Type B pancreatic cell (in vitro differentiated cells): ENCODE results near the gene TBCC. TPM values are rescaled to one million over a fixed set of nuclear protein-coding genes. Genes with fewer than 3 reads are reported as not detected.

ENCODE experiments used
- DNase-seq: peaks from one replicate; pipeline ENCODE4 v3.0.0; 2021; ENCODE audit warnings: mixed read lengths; ENCODE audit not compliant: unreplicated experiment; ENCODE audit errors: extremely low spot score
- H3K27ac Mint-ChIP-seq: 2 replicates; pipeline ENCODE4 v1.8.0; 2021; ENCODE audit warnings: mild to moderate bottlenecking, mixed read lengths
- H3K27me3 Mint-ChIP-seq: 2 replicates; pipeline ENCODE4 v1.8.0; 2021; ENCODE audit warnings: mixed read lengths
- H3K36me3 Mint-ChIP-seq: 2 replicates; pipeline ENCODE4 v1.8.0; 2021; ENCODE audit warnings: mixed read lengths
- H3K4me1 Mint-ChIP-seq: one replicate; pipeline ENCODE4 v1.8.0; 2021; ENCODE audit warnings: mixed read lengths; ENCODE audit not compliant: unreplicated experiment
- H3K4me3 Mint-ChIP-seq: 2 replicates; pipeline ENCODE4 v1.8.0; 2021; ENCODE audit warnings: mild to moderate bottlenecking, mixed read lengths
- H3K9me3 Mint-ChIP-seq: 2 replicates; pipeline ENCODE4 v1.8.0; 2021; ENCODE audit warnings: mixed read lengths
- total RNA-seq: library from RNA; stranded (reverse); gene quantifications from 2 replicates; pipeline ENCODE4 v1.2.1, GENCODE V29; 2021; ENCODE audit warnings: low replicate concordance
- TF ChIP-seq, protein P1 (sequence below): fragments of 200-600 bp; sonication (generic); conservative IDR thresholded peaks from 2 replicates; pipeline ENCODE4 v1.5.0; 2021; ENCODE audit warnings: antibody characterized with exemption, mild to moderate bottlenecking

Gene TBCC
- total RNA-seq, 1 donor from 2014 or later: 29.3 TPM

DNA sequence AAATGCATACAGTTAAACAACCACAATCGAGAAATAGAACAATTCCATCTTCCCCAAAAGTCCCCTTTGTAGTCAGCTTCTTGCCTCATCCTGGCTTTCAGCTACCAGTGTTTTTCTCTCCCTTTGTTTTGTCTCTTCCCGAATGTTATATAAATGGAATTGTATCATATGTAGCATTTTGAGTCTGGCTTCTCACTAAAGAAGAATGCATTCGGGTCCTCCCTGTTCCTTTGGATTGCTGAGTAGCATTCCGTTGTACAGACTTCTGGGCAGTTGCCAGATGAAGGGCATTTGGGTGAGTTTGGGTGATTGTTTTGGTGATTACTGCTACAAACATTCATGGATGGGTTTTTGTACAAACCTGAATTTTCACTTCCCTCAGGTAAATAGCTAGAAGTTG lies 51.3 kb downstream of the TBCC start:
- Mint-ChIP-seq H3K36me3 (peaks cover 3% of the 10 kb centered on the region), H3K4me1 (no peaks in the 10 kb centered on the region), H3K27me3 (no peaks in the 10 kb centered on the region), H3K9me3 (no peaks in the 10 kb centered on the region), H3K27ac (no peak overlapping the region), H3K4me3 (no peak overlapping the region)
- TF ChIP-seq, protein P1, sequence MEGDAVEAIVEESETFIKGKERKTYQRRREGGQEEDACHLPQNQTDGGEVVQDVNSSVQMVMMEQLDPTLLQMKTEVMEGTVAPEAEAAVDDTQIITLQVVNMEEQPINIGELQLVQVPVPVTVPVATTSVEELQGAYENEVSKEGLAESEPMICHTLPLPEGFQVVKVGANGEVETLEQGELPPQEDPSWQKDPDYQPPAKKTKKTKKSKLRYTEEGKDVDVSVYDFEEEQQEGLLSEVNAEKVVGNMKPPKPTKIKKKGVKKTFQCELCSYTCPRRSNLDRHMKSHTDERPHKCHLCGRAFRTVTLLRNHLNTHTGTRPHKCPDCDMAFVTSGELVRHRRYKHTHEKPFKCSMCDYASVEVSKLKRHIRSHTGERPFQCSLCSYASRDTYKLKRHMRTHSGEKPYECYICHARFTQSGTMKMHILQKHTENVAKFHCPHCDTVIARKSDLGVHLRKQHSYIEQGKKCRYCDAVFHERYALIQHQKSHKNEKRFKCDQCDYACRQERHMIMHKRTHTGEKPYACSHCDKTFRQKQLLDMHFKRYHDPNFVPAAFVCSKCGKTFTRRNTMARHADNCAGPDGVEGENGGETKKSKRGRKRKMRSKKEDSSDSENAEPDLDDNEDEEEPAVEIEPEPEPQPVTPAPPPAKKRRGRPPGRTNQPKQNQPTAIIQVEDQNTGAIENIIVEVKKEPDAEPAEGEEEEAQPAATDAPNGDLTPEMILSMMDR: no peak
- DNase-seq: no peak

Other genes with a start within 250 kb of the TBCC start
- gene UBR2, start 182.1 kb downstream of the TBCC start, total RNA-seq: 26.6 and 28.1 TPM in 2 replicates
- not detected in 2 replicates for gene PRPH2, start 23.5 kb downstream of the TBCC start, total RNA-seq
- 9.1 and 9.3 TPM in 2 replicates for gene BICRAL, start 35.9 kb upstream of the TBCC start, total RNA-seq
- 83.4 and 101 TPM in 2 replicates for gene RPL7L1, start 133.5 kb upstream of the TBCC start, total RNA-seq
- gene PTCRA, start 169.9 kb upstream of the TBCC start, total RNA-seq: not detected in 2 replicates
- gene CNPY3, start 183.4 kb upstream of the TBCC start, total RNA-seq: 37.9 and 57.6 TPM in 2 replicates
- gene GNMT, start 214.7 kb upstream of the TBCC start, total RNA-seq: 0.26 and 0.39 TPM in 2 replicates
- gene PEX6, start 233.1 kb upstream of the TBCC start, total RNA-seq: 34.4 and 35.9 TPM in 2 replicates
- gene PPP2R5D, start 238.5 kb upstream of the TBCC start, total RNA-seq: 35.1 and 55.1 TPM in 2 replicates